ENCODE measurements around the gene FBXW4. TPM values are rescaled to one million over a fixed set of nuclear protein-coding genes. Genes with fewer than 3 reads are reported as not detected.

The FBXW4 gene
- total RNA-seq = 15.5 and 18.8 TPM in 2 replicates

GRCh38 chr10:101694674-101695403, at the start of gene FBXW4:
TSS of gene FBXW4 (minus strand) at chr10:101695170. CDS start at chr10:101695105, 65 bp downstream.

GRCh38 chr10:101587725-101588653, 107.0 kb downstream of the FBXW4 start, which contains the start of the genes DPCD and POLL:
TSS of gene DPCD (plus strand) at chr10:101588321. CDS start at chr10:101588337, 16 bp downstream.
TSS of gene POLL (minus strand) at chr10:101588257. CDS start at chr10:101587360, 897 bp downstream.

Small RNA genes lying within 50 kb of the gene (small RNA-seq; reads per million reads assigned to genes)
- 5.1 reads per million, percentile 81 among the genes with 10 or more reads in this experiment for gene MIR3158-1
- gene RNU6-1165P = not detected

Other genes starting within 250 kb of the FBXW4 start
- 10.9 and 15.2 TPM in 2 replicates for gene POLL, start 106.9 kb downstream of the FBXW4 start, total RNA-seq
- 23.7 and 27.8 TPM in 2 replicates for gene DPCD, start 106.8 kb downstream of the FBXW4 start, total RNA-seq
- 0.13 TPM in 1 of 2 replicates, not detected in the other for gene FGF8, start 80.9 kb upstream of the FBXW4 start, total RNA-seq
- 88.3 and 105 TPM in 2 replicates for gene NPM3, start 88.3 kb upstream of the FBXW4 start, total RNA-seq
- 140 and 184 TPM in 2 replicates for gene OGA, start 123.3 kb upstream of the FBXW4 start, total RNA-seq
- 0.79 and 0.80 TPM in 2 replicates for gene KCNIP2, start 148.6 kb upstream of the FBXW4 start, total RNA-seq

Measured in thoracic aorta endothelial cell (primary cell).